Central memory CD8-positive, alpha-beta T cell (primary cell): ENCODE data around the gene ING1.
"Not testable (repeated sequence)": the region's sequence is repeated elsewhere in the genome, so short reads cannot be mapped to it uniquely, and the experiment has no call there.

Source experiments
- ATAC-seq: fragments of 150-1000 bp; cut with Tn5 transposase; replicated peaks from 2 replicates; pipeline ENCODE4 v1.10.0; 2022; ENCODE audit warnings: mild to moderate bottlenecking, moderate FRiP score, moderate number of reproducible peaks; ENCODE audit not compliant: poor library complexity, severe bottlenecking; ENCODE audit errors: extremely low read depth
- DNase-seq, 2 donors: peaks; one replicate each; pipeline ENCODE4 v3.0.0; 2021; ENCODE audit warnings: low spot score in 2 of 2
- H3K27ac Mint-ChIP-seq: one replicate; pipeline ENCODE4 v1.8.0; 2022; ENCODE audit warnings: low read depth, mild to moderate bottlenecking, moderate library complexity, mixed read lengths
- H3K27me3 Mint-ChIP-seq: one replicate; pipeline ENCODE4 v1.8.0; 2022; ENCODE audit warnings: mixed read lengths
- H3K36me3 Mint-ChIP-seq: one replicate; pipeline ENCODE4 v1.8.0; 2022; ENCODE audit warnings: mild to moderate bottlenecking, moderate library complexity, mixed read lengths; ENCODE audit not compliant: insufficient read depth
- H3K4me1 Mint-ChIP-seq: one replicate; pipeline ENCODE4 v1.8.0; 2022; ENCODE audit warnings: mixed read lengths
- H3K4me3 Mint-ChIP-seq: one replicate; pipeline ENCODE4 v1.8.0; 2022; ENCODE audit warnings: mild to moderate bottlenecking, moderate library complexity, mixed read lengths
- H3K9me3 Mint-ChIP-seq: one replicate; pipeline ENCODE4 v1.8.0; 2022; ENCODE audit warnings: mixed read lengths

ING1 gene

DNA sequence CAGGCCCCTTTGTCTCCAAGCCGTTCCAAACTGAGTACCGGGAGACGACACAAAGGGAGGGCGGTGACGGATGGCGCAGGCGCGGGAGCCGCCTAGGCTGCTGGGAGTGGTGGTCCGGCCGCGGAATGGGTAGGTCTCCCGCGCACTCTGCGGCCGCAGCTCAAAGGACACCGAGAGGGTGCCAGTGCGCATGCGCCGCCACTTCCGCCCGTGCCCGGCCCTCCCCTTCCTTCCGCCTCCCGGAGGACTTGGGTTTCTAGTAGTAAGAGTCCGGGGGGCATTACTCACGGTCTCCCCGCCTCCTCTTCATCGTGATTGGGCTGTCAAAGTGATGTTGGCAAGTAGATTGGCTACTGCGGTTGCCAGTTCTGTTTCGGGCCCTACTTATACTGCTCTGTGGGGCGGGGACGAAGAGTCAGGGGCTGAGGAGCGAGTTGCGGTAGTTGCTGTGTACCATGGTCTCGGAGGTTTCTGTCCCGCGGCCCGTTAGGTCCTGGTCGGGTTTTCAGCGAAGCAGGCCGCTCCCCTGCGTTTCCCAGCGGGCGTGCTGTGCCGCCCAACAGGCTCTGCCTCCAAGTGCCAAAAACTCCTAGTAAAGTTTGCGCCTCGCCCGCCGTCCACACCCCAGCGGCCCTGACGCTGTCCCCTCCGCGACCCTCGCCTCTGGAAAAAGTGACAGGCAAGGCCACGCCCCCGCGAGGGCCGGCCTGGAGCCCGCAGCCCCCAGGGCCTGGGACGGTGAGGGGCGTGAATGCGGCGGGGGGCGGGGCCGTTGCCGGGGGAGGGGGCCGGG, 455 bp upstream of the ING1 start:
- H3K9me3 Mint-ChIP-seq = no peaks in the 10 kb centered on the region
- peak overlapping the region; percentile 97 for H3K27ac Mint-ChIP-seq
- H3K36me3 Mint-ChIP-seq = peaks cover 38% of the 10 kb centered on the region
- DNase-seq (peak; percentile 98 to 99), ATAC-seq (peak; percentile 64)
- peak overlapping the region; percentile 95 for H3K4me3 Mint-ChIP-seq
- peaks cover 18% of the 10 kb centered on the region for H3K4me1 Mint-ChIP-seq
- no peaks in the 10 kb centered on the region for H3K27me3 Mint-ChIP-seq

DNA sequence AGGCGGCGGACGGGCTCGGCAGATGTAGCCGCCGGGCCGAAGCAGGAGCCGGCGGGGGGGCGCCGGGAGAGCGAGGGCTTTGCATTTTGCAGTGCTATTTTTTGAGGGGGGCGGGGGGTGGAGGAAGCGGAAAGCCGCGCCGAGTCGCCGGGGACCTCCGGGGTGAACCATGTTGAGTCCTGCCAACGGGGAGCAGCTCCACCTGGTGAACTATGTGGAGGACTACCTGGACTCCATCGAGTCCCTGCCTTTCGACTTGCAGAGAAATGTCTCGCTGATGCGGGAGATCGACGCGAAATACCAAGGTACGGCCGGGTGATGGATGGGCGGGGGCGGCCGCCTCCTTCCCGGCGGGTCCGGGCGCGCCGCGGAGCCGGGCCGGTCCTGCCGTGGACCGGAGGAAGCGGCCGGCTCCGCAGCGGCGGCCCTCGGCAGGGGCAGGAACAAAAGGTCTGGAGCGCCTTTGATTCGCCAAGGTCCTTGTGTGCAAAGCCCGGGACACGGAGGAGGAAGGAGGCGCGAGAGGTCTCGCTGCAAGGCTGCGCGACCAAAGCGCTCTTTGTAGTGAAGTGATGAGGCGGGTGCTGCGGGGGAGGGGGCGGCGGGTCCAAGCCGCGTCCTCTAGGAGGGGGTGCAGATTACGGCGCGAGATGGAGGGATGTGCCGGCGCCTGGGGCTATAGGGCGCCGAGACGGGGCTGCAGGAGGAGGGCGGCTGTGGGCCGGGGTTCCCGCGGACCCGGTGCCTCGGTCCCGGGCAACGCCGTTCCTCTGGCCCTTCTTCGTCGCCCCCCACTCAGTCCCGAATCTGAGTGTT, 689 bp downstream of the ING1 start:
- peaks cover 38% of the 10 kb centered on the region for H3K36me3 Mint-ChIP-seq
- H3K27me3 Mint-ChIP-seq = no peaks in the 10 kb centered on the region
- ATAC-seq (peak; percentile 5), DNase-seq (peak; percentile 52 to 53)
- H3K27ac Mint-ChIP-seq = peak overlapping the region; percentile 90
- H3K4me1 Mint-ChIP-seq = peaks cover 18% of the 10 kb centered on the region
- peak overlapping the region; percentile 95 for H3K4me3 Mint-ChIP-seq
- no peaks in the 10 kb centered on the region for H3K9me3 Mint-ChIP-seq

- Mint-ChIP-seq H3K4me3 (peak overlapping the region; percentile 95), H3K27ac (peak overlapping the region; percentile 90), H3K9me3 (no peaks in the 10 kb centered on the region), H3K4me1 (peaks cover 18% of the 10 kb centered on the region), H3K27me3 (no peaks in the 10 kb centered on the region), H3K36me3 (peaks cover 43% of the 10 kb centered on the region)
- no peak for DNase-seq
- ATAC-seq = no peak
These were observed 1.4 kb downstream of the ING1 start for GRCh38 chr13:110714797-110715394.

DNA sequence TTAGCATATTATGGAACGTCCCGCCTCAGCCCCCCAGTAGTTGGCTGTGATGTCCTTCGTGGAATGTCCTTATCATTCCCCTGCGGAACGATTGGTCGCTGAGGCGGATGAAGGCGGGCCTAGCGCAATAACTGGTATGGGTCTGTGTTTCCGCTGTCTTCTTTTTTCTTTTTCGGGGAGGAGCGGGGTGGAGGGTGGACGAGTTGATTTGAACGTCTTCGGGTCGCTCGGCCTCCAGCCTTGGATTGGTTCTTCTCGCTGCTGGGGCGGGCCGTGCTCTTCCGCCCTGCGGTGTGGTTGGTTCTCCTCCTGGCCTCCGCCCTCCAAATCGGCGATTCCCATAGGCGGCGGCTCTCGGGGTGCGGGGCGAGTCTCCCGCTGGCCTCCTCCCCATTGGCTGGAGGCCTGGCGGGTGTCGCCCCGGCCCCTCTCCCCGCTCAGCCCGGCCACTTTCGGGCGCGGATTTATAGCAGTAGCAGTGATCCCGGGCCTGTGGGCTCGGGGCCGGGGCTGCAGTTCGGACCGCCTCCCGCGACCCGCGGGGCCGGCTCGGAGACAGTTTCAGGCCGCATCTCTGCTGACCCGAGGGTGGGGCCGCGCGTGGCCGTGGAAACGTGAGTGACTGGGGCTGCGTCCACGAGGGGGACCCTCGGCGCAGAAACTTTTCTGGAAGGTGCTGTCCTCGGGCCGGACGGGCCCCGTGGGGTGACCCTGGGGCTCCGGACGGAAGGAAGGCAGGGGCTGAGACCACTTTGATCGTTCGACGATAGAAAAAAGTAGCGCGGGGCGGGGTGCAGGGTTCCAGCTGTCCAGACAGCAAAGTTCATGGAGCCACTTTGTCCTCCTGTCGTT, 2.1 kb downstream of the ING1 start:
- no peaks in the 10 kb centered on the region for H3K27me3 Mint-ChIP-seq
- no peaks in the 10 kb centered on the region for H3K9me3 Mint-ChIP-seq
- peaks cover 18% of the 10 kb centered on the region for H3K4me1 Mint-ChIP-seq
- H3K27ac Mint-ChIP-seq = peak overlapping the region; percentile 90
- DNase-seq (peak; percentile 87 to 95), ATAC-seq (peak; percentile 60)
- peak overlapping the region; percentile 95 for H3K4me3 Mint-ChIP-seq
- H3K36me3 Mint-ChIP-seq = peaks cover 44% of the 10 kb centered on the region

GRCh38 chr13:110716247-110716515, 2.7 kb downstream of the ING1 start:
- DNase-seq = no peak
- H3K4me1 Mint-ChIP-seq = peaks cover 18% of the 10 kb centered on the region
- H3K27ac Mint-ChIP-seq = peak overlapping the region; percentile 90
- no peaks in the 10 kb centered on the region for H3K27me3 Mint-ChIP-seq
- H3K36me3 Mint-ChIP-seq = peaks cover 44% of the 10 kb centered on the region
- H3K9me3 Mint-ChIP-seq = no peaks in the 10 kb centered on the region
- peak overlapping the region; percentile 95 for H3K4me3 Mint-ChIP-seq
- ATAC-seq = no peak

- Mint-ChIP-seq H3K9me3 (no peaks in the 10 kb centered on the region), H3K36me3 (peaks cover 37% of the 10 kb centered on the region), H3K4me1 (peaks cover 10% of the 10 kb centered on the region), H3K27ac (no peak overlapping the region), H3K27me3 (no peaks in the 10 kb centered on the region), H3K4me3 (no peak overlapping the region)
- ATAC-seq (no peak), DNase-seq (no peak)
These were observed 5.7 kb downstream of the ING1 start for GRCh38 chr13:110719036-110719710.

- no peak overlapping the region for H3K27ac Mint-ChIP-seq
- H3K27me3 Mint-ChIP-seq = no peaks in the 10 kb centered on the region
- no peak overlapping the region for H3K4me3 Mint-ChIP-seq
- ATAC-seq (no peak), DNase-seq (no peak)
- peaks cover 21% of the 10 kb centered on the region for H3K36me3 Mint-ChIP-seq
- H3K9me3 Mint-ChIP-seq = no peaks in the 10 kb centered on the region
- H3K4me1 Mint-ChIP-seq = peaks cover 13% of the 10 kb centered on the region
These were observed 9.5 kb downstream of the ING1 start for GRCh38 chr13:110722971-110723370.

- DNase-seq = no peak
These were observed 10.1 kb downstream of the ING1 start for GRCh38 chr13:110723598-110723997.

DNA sequence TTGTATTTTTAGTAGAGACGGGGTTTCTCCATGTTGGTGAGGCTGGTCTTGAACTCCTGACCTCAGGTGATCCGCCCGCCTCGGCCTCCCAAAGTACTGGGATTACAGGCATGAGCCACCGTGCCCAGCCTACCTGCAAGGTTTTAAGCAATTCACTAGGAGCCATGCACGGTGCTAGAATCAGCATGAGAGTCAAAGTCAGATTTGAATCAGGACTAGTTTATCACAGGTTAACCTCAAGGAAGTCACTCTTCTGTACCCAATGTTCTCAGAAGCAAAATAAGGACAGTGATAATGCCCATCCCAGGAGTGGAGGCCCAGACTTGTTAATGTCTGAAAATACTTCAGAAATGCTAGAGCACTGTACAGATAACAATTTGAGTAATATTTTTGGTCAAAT, 12.7 kb downstream of the ING1 start:
- H3K36me3 Mint-ChIP-seq = peaks cover 15% of the 10 kb centered on the region
- H3K4me1 Mint-ChIP-seq = peaks cover 13% of the 10 kb centered on the region
- peak; percentile 63 for ATAC-seq
- H3K27ac Mint-ChIP-seq, H3K27me3 Mint-ChIP-seq, H3K9me3 Mint-ChIP-seq, DNase-seq: not testable (repeated sequence)
- peak overlapping the region; percentile 50 for H3K4me3 Mint-ChIP-seq

More at GRCh38 chr13:110723598-110723997, 10.1 kb downstream of the ING1 start:
- no peaks in the 10 kb centered on the region for H3K9me3 Mint-ChIP-seq
- no peak overlapping the region for H3K4me3 Mint-ChIP-seq
- no peaks in the 10 kb centered on the region for H3K27me3 Mint-ChIP-seq
- no peak overlapping the region for H3K27ac Mint-ChIP-seq
- no peak for ATAC-seq
- peaks cover 21% of the 10 kb centered on the region for H3K36me3 Mint-ChIP-seq
- peaks cover 13% of the 10 kb centered on the region for H3K4me1 Mint-ChIP-seq

GRCh38 chr13:110726726-110727125, 13.2 kb downstream of the ING1 start:
- H3K4me3 Mint-ChIP-seq = peak overlapping the region; percentile 50
- peaks cover 13% of the 10 kb centered on the region for H3K4me1 Mint-ChIP-seq
- peak; percentile 23 to 60 for DNase-seq
- H3K9me3 Mint-ChIP-seq = no peaks in the 10 kb centered on the region
- peaks cover 11% of the 10 kb centered on the region for H3K36me3 Mint-ChIP-seq
- no peaks in the 10 kb centered on the region for H3K27me3 Mint-ChIP-seq
- peak; percentile 96 for ATAC-seq
- H3K27ac Mint-ChIP-seq = peak overlapping the region; percentile 26

GRCh38 chr13:110731072-110731471, 17.6 kb downstream of the ING1 start:
- peaks cover 11% of the 10 kb centered on the region for H3K4me1 Mint-ChIP-seq
- ATAC-seq = no peak
- no peaks in the 10 kb centered on the region for H3K27me3 Mint-ChIP-seq
- no peak overlapping the region for H3K27ac Mint-ChIP-seq
- H3K4me3 Mint-ChIP-seq = no peak overlapping the region
- peaks cover 3% of the 10 kb centered on the region for H3K36me3 Mint-ChIP-seq
- DNase-seq = no peak
- H3K9me3 Mint-ChIP-seq = no peaks in the 10 kb centered on the region

DNA sequence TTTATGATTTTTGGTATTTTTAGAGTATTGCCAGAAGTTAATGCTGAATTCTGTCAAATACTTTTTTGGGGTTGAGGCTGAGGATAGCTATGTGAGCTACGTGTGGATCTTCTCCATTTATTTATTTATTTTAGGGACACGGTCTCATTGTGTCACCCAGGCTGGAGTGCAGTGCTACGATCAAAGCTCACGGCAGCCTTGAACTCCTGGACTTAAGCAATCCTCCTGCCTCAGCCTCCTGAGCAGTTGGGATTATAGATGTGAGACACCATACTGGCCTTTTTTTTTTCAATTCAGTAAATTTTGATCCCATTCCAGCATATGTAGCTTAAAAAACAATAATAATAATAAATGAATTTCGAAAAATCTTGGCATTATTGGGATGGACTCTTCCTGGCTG, 21.1 kb downstream of the ING1 start:
- Mint-ChIP-seq H3K4me1 (no peaks in the 10 kb centered on the region), H3K4me3 (no peak overlapping the region), H3K27ac (no peak overlapping the region), H3K9me3 (no peaks in the 10 kb centered on the region), H3K36me3 (no peaks in the 10 kb centered on the region), H3K27me3 (no peaks in the 10 kb centered on the region)
- DNase-seq (no peak), ATAC-seq (no peak)
